Posterior cingulate gyrus (tissue), 11 donors: ENCODE measurements around the gene SOS1.
"Not testable (repeated sequence)": the region's sequence is repeated elsewhere in the genome, so short reads cannot be mapped to it uniquely, and the experiment has no call there.

Experiments
- DNase-seq, 10 donors: peaks; one replicate each; pipeline versions ENCODE4 v3.0.0 to v3.0.0-alpha.2; 2020 to 2021; ENCODE audit warnings: mixed read lengths in 3 of 10
- intact Hi-C: fragments of 100-400 bp; cut with DNase I; formaldehyde crosslinking; loops from one replicate; pipeline ENCODE4 v1.15.1; 2023

Gene SOS1

DNA sequence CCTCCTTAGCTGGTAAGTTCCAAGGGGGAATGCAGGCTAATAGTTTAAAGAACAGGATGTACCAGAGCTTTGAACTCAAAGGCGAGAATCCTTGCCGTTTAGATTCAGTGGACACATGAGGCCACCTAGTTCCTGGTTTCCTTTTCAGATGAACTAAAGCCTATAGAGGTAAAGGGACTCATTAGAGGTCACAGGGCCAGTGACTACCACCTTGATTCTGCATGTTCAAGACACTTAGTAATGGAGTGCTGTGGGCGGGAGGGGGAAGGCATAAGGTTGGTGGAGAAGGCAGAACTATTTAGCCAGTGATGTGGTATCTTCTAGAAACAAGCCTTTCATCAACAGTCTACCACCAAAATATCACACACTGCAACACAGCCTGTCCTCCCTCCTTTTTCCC is 183.3 kb downstream of the SOS1 start:
- DNase-seq: no peak
- intact Hi-C loops: no loop called here

DNA sequence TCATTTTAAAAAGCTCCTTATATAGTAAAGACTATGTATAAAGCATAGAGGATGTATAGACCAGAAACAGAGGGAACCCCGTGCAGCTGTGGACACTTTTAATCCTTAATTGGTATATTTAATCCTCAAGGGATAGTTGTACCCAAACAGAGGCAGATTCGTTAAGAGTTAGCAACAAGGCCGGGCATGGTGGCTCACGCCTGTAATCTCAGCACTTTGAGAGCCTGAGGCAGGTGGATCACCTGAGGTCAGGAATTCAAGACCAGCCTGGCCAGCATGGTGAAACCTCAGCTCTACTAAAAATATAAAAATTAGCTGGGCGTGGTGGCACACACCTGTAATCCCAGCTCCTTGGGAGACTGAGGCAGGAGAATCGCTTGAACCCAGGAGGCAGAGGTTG is 184.3 kb downstream of the SOS1 start:
- DNase-seq, intact Hi-C loops: not testable (repeated sequence)

DNA sequence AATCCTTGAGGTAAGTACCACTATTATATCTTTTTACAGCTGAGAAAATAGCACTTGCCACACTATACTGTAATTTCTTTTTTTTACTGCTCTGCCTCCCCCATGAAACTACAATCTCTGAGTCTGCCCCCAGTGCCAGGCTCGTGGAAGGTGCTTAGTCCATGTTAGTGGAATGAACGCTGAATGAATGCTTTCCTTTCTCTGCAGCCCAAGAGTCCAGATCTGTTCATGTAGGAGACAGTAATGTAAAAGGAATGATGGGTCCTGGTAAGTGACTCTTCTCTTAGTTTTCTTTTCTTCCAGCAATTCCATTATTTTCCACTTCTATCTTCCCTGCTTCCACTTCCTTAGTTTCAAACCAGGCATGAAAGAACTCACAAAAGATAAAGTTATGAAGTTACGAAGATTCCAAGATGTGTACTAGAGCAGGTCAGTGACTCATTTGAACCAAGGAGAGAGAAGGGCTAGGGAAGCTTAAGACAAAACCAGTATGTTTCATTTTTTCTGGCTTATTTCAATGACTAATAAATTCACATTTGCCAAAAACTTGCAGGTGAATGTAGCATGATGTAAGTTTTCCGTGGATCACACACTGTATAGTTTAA is 185.2 kb downstream of the SOS1 start:
- intact Hi-C loops: no loop called here
- DNase-seq: no peak

DNA sequence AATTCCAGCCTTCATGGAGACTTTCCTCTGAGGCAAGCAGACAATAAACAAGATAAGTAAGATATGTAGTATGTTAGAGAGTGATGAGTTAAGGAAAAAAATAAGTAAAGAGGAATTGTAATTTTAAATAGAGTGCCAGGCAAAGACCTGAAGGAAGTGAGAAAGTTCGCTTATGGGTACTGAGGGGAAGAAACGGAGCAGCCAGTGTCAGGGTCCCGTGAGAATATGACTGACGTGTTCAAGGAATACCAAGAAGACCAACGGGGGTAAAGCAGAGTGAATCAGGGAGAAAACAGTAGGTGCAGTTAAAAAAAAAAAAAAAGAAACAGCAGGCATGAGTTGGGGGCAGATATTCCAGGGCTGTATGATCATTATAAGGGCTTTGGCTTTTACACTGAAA is 186.1 kb downstream of the SOS1 start:
- DNase-seq: no peak
- intact Hi-C loops: no loop called here

DNA sequence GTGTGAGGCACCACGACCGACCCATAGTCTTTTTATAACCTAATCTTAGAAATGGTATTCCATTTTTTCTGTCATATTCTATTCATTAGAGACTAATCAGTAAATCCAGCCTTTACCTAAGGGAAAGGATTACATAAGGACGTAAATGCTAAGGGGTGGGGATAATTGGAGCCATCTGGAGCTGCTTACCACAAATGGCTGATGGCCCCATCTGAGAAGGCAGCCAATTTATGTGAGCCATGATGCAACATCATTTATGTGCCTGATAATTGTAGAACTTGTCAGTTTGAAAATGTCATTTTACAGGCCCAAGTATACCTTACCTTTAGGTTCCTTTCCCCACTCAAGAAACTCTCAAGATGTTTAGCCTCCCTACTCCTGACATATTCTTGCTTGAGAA is 187.2 kb downstream of the SOS1 start:
- intact Hi-C loops: no loop called here
- DNase-seq: no peak

DNA sequence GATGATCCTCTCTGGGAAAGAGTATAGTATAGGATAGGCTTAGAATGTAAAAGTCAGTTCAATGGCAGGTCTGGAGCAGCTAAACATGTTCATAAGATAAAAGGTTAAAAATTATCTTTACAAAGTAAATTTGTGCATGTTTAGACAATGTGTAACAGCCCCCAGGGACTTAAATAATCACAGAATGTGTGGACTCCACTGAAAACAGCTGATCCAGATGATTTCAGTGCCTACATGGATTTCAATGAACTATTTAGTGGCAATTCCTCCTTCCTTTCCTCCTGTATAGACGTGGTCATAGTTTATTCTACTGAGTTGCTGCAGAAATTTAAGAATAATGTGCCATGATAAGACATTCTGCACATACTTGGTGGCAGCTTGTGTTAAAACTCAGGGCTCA is 188.3 kb downstream of the SOS1 start:
- no peak for DNase-seq
- intact Hi-C loops: no loop called here
